LHCN-M2 (cell line): Measurements from ENCODE around the gene AFF3. TPM values are rescaled to one million over a fixed set of nuclear protein-coding genes. Genes with fewer than 3 reads are reported as not detected.

Source experiments
- DNase-seq: peaks from one replicate; pipeline ENCODE4 v3.0.0-alpha.2; 2012; ENCODE audit warnings: low read depth
- total RNA-seq: library from RNA; depleted of rRNA; stranded (reverse); fragments of >200 nt; gene quantifications from 2 replicates; pipeline ENCODE4 v1.2.3, GENCODE V29; 2014

Gene AFF3
- total RNA-seq, 1 experiment from 2014 or later: under 0.01 TPM

- DNase-seq: no peak
These were observed 498.0 kb downstream of the AFF3 start for GRCh38 chr2:99644419-99644787.

GRCh38 chr2:99643787-99644418 lies 498.5 kb downstream of the AFF3 start:
- no peak for DNase-seq

GRCh38 chr2:99641999-99642398 lies 500.4 kb downstream of the AFF3 start:
- no peak for DNase-seq

- no peak for DNase-seq
These were observed 501.7 kb downstream of the AFF3 start for GRCh38 chr2:99640635-99641151.

- DNase-seq: no peak
These were observed 503.6 kb downstream of the AFF3 start for GRCh38 chr2:99638791-99639190.

GRCh38 chr2:99637159-99637697 lies 505.2 kb downstream of the AFF3 start:
- no peak for DNase-seq

GRCh38 chr2:99636144-99637034 lies 506.0 kb downstream of the AFF3 start:
- DNase-seq: no peak

GRCh38 chr2:99635710-99636109 lies 506.7 kb downstream of the AFF3 start:
- no peak for DNase-seq

GRCh38 chr2:99634234-99634633 lies 508.2 kb downstream of the AFF3 start:
- no peak for DNase-seq

GRCh38 chr2:99631700-99632099 lies 510.7 kb downstream of the AFF3 start:
- DNase-seq: no peak

GRCh38 chr2:99629320-99629719 lies 513.1 kb downstream of the AFF3 start:
- no peak for DNase-seq

- DNase-seq: no peak
These were observed 516.2 kb downstream of the AFF3 start for GRCh38 chr2:99626158-99626557.

GRCh38 chr2:99624677-99625076 lies 517.7 kb downstream of the AFF3 start:
- no peak for DNase-seq

- no peak for DNase-seq
These were observed 518.8 kb downstream of the AFF3 start for GRCh38 chr2:99623613-99624012.

- DNase-seq: no peak
These were observed 519.4 kb downstream of the AFF3 start for GRCh38 chr2:99623035-99623434.

GRCh38 chr2:99622534-99622933 lies 519.9 kb downstream of the AFF3 start:
- no peak for DNase-seq

GRCh38 chr2:99621774-99622173 lies 520.6 kb downstream of the AFF3 start:
- no peak for DNase-seq

GRCh38 chr2:99621106-99621505 lies 521.3 kb downstream of the AFF3 start:
- DNase-seq: no peak

GRCh38 chr2:99619151-99619550 lies 523.2 kb downstream of the AFF3 start:
- DNase-seq: no peak

GRCh38 chr2:99618579-99619097 lies 523.8 kb downstream of the AFF3 start:
- no peak for DNase-seq

GRCh38 chr2:99617811-99618210 lies 524.6 kb downstream of the AFF3 start:
- DNase-seq: no peak

GRCh38 chr2:99615247-99615771 lies 527.1 kb downstream of the AFF3 start:
- peak; percentile 7 for DNase-seq
